HG02798 (cell line): ENCODE results near the gene ME1.
"Not testable (repeated sequence)": the region's sequence is repeated elsewhere in the genome, so short reads cannot be mapped to it uniquely, and the experiment has no call there.

Experiments used
- ATAC-seq: cut with Tn5 transposase; IDR thresholded peaks from one replicate; pipeline ENCODE4 v1.9.1; 2021; ENCODE audit warnings: mild to moderate bottlenecking; ENCODE audit not compliant: unreplicated experiment, poor library complexity

The ME1 gene

GRCh38 chr6:83198486-83199172 lies 232.2 kb downstream of the ME1 start:
- no peak for ATAC-seq

DNA sequence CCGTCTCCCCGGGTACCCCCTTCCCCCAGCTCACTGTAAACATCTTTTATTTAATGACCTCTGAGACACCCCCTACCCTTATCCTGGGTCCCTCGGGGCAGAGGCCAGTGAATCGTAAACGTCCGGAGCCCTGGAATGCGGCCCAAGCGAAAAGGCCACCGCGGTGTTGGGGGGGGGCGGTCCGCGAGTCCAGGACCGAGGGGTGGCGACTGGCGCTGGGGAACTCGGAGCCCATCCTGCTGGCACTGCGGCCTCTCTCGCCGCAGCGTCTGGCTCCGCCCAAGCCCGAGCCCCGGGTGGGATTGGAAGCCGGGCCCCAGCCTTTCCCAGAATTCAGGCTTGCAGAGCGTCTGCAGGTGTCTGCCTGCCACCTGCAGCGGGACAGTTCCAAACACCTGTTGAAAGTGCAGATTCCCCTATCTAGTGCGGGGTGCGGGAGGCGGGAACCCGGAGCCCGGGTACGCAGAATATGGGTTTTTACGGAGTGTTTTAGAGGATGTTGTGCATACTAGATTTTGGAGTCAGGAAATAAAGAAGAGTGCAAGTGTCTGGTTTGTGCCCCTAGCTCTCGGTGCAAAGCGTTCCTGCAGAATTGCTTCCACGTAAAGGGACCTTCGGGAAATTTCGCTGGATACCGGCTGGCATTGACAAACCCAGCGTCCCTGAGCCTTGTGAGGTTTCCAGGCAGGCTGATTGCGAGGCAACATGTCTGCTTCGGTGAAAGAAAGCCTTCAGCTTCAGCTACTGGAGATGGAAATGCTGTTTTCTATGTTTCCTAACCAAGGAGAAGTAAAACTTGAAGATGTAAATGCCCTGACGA lies 236.9 kb downstream of the ME1 start:
- ATAC-seq: peak; percentile 19

GRCh38 chr6:83192871-83193746 lies 237.7 kb downstream of the ME1 start, which contains the start of the genes PGM3 and RWDD2A:
Gene PGM3 (minus strand): TSS chr6:83193265. CDS start chr6:83191012, 2,253 bp downstream.
Gene RWDD2A (plus strand): TSS chr6:83193357. CDS start chr6:83194452, 1,095 bp downstream.
- peak; percentile 98 for ATAC-seq

DNA sequence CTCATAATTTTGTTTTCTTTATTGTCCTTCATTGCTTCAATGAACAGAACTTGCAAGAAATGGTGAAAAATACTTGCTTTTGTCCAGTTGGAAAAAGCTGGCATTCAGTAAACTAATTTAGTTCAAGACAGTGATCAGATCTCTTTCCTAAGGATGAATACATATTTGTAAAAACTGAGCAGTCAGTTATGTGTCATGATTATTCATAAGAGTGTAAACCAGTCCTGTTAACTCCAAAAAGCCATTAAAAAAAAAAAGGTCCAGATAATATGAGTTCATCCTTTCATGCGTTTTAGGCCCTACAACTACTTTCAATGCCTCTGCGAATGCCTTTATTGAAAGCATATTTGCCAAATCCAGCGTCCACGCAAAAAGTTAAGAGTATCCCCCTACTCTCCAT lies 238.4 kb downstream of the ME1 start:
- ATAC-seq: no peak

- ATAC-seq: not testable (repeated sequence)
Measured at GRCh38 chr6:83191974-83192373, 238.9 kb downstream of the ME1 start.

GRCh38 chr6:83190626-83191025 lies 240.2 kb downstream of the ME1 start:
- ATAC-seq: no peak

DNA sequence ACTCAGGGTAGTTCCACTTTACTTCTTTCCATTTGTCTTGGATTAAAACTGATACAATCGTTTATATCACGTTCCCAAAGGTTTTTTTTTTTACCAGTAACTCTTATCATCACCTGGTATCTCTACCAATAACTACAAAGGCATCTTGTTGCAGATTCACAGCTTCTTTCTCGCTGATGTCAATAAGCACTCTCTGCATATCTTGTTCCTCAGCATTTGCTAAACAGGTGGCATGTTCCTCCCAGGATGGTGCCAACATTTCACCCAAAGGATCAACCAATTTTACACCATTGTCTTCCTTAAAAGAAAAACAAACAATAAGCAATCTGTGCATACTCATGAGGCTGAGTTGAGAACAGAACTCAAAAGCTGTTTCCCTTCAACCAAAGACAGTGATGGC lies 242.3 kb downstream of the ME1 start:
- no peak for ATAC-seq

DNA sequence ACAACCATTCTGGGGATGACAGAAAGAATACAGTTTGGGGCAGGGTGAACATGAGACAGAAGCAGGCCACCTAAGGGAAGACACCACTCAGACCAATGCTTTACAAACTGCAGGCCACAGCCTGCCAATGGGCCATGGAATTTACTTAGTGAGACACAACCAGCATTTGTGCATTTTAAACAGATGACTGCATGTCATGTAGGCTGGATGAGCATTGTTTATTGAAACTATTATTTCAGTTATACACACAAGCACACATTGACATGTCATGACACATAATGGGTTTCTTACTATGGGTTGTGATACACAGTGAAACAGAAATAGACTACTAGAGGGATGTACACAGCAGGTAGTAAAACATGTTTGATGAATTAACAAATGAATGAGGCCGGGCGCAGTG lies 245.8 kb downstream of the ME1 start:
- ATAC-seq: no peak

- ATAC-seq: no peak
Measured at GRCh38 chr6:83183082-83183828, 247.6 kb downstream of the ME1 start.

DNA sequence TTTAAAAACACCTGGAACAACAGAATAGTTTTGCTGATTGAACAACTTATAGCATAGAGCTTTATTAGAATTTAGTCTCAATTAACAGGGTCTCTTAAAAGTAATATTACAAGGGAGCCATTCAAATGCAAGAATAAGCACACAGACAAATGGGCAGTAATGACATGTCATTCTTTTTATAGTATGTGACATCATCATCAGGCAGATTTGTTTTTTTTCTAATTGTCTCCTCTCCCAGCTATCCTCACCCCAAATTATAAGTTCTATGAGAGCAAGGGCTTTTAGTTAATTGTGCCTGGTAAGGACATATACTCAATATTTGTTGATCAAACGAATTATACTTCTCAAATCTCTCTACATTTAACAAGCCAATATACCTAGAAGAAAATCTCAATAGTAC lies 248.7 kb downstream of the ME1 start:
- no peak for ATAC-seq

DNA sequence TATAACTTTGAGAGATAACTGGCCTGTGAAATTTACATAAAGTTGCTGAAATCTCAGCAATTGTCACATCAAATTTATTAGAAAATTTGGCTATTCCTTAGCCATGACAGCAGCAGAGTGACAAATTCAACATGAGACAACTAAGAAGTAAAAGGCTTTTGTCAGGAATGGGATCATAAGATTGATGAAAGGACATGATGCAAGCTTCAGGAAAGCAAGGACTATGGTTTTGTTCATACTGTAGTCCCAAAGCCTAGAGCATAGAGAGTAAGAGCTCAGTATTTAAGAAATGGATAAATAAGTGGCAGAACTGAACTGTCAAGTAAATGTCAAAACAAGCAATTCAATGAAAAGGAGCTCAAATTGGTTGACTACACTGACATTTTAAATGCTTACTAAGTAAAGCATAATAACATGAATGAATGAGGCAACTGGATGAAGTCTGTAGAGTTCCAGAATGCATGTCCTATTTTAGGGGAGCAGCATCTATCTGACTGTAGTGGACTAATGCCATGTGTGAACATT lies 250.4 kb downstream of the ME1 start:
- no peak for ATAC-seq

DNA sequence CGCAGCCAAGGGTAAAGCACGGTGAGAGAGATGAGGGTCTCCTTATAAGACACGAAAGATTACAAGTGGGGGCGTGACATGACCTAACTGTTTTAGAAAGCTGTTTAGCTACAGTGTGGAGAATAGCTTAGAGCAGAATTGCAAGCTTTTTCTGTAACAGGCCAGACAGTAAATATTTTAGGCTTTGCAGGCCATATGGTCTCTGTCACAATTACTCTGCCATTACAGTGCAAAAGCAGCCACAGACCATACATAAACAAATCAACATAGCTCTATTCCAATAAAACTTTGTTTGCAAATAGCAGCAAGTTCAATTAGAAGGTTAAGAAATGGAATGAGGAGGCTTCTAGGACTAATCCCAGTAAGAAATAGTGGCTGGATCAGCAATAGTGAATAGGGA lies 254.6 kb downstream of the ME1 start:
- no peak for ATAC-seq

DNA sequence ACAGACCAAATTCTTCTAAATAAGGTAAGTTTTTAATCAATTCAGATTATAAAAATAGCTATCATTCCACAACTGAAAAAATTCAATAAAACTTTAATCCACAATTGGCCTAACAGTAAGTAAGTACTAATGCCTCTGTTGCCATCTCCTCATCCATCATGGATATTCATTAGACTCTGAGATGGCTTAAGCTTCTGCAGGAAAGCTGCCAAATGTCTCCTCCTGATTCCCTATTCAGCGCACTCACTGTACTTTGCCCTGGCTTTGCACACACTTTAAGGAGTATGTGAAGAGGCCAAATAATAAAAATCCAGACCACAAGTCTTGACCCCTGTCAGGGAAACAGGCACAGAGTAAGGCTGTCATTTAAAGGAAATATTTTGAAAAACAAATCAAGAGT lies 261.3 kb downstream of the ME1 start:
- no peak for ATAC-seq

DNA sequence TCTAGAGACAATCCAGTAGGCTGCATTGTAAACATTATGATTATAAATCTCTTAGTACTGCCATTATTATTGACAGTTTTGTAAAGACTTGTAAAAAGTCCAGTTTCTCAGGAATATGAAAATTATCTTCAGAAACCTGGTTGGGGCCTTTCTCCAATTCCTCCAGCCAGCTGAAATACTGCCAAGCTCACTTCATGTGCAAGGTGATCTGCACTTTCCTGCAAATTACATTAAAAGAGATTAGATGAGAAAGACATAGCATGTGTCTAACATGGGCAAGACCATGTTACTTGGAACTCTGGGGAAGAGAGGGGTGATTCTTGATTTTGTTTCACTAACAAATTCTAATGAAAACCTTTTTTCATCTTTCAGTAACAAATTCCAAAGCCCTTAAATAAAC lies 261.7 kb downstream of the ME1 start:
- ATAC-seq: no peak

DNA sequence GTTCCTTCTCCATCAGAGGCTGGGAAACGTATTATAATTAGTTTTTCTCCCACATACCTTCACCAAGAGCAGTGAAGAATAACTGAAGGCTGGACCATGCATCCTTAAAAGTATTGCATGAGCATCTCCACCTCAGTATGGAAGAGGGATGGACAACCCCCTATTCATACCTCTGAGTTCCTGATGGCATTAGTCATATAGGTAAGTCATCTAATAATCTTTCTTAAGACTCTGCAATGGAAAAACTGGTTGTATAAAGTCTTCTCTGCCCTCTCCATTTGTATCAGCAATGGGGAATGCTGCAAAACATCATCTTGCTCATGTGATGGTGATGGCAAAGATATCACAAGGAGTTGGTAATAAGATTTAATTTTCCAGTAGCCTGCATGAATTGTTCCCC lies 262.3 kb downstream of the ME1 start:
- no peak for ATAC-seq

DNA sequence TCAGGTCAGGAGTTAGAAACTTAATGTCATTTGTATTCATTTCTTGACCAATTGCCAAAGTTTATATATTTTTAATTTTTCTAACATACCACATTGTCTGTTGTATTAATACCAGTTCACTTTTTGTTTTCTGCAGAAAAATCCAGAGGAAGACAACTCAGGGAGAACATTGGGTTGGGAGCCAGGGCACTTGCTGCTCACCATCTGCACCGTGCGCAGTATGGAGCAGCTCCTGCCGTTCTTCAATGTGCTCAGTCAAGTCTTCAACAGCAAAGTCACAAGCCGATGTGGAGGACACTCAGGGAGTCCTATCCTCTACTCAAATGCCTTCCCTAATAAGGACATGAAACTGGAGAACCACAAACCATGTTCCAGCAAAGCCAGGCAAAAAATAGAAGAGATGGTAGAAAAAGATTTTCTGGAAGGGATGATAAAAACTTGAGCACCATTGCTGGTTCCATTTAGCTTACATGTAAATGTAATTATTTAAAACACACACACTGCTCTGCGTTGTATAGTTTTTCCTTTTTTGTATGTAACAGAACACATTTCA lies 263.0 kb downstream of the ME1 start:
- ATAC-seq: no peak
